LHCN-M2 (cell line): ENCODE measurements around the gene JAML. TPM values are rescaled to one million over a fixed set of nuclear protein-coding genes. Genes with fewer than 3 reads are reported as not detected.

Experiments used
- DNase-seq: peaks from one replicate; pipeline ENCODE4 v3.0.0-alpha.2; 2012; ENCODE audit warnings: low read depth
- total RNA-seq: library from RNA; depleted of rRNA; stranded (reverse); fragments of >200 nt; gene quantifications from 2 replicates; pipeline ENCODE4 v1.2.3, GENCODE V29; 2014

The JAML gene
- total RNA-seq, 1 experiment from 2014 or later, result not detected

DNA sequence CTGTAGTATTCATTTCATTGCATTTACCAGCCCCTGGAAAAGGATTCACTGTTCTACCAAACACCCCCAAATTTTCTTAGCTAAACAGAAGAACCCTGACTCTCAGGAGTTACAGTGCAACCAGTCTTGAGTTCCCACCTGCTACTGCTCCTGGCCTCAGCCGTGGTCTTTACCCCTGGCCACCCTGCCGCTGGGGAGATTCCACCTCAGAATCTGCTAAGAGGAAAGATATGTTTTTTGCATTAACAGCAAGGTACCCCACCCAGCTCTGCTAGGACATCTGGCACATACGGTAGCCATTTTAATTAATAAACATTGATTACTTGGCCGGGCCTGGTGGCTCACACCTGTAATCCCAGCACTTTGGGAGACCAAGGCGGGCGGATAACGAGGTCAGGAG lies 9.0 kb downstream of the JAML start:
- DNase-seq, result no peak

DNA sequence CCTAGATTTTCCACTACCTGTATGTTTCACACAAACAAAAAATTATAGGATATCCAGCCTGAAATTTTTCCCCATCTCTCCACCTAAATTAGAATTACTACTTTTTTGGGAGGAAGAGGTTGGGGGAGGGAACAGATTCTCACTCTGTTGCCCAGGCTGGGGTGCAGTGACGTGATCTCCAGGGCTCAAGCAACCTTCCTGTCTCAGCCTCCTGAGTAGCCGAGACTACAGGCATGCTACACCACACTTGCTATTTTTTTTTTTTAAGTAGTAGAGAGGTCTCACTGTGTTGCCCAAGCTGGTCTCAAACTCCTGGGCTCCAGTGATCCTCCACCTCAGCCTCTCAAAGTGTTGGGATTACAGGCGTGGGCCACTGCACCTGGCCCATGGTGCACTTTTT lies 9.5 kb downstream of the JAML start:
- DNase-seq, result no peak

DNA sequence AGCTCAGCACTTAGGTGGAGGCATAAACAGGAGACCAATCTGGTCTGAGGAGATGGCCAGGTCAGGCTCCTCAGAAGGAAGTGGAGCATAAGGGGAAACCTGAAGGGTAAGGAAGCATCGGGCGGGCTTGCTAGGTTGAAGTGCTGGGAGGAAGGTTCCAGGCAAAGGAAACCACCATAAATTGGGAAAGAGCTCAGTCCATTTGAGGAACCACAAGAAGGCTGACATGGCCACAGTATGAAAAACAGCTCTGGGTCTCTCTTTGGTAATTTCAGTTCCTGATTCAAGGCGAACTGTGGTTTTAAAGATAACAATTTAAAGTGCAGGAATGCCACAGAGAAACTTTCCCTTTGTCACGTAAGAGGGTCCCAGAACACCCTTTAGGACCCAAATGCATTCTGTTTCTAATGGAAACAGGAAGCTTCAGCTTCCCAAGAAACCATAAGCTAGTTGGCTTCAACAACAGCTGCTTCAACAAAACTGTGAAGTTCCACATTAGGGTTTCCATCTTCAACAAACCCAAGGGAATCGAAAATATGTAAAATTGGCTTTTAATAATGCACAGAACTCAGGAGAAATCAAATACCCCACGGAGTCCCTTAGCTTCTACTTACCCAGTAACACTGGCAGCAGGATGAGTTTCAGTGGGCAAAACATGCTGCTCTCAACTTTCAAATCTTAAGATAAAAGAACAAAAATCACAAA lies 10.4 kb downstream of the JAML start:
- DNase-seq, result no peak

DNA sequence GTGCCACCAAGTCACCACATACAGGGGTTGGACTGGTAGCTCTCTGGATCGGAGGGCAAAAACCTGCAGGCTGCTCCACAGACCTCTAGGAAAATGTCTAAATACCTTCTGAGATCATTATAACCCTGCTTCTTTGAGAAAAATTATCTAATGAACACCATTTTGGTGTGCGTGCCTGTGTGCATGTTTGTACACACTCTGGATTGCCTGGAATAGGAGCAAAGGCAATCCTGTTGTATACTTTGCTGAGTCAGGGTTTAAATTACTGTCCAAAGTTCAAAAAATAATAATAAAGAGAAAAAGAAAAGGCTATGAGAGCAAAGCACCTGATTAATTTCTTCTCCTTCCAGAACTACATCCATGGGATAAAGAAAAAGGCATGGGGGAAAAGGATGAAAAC lies 11.0 kb downstream of the JAML start:
- DNase-seq, result no peak

DNA sequence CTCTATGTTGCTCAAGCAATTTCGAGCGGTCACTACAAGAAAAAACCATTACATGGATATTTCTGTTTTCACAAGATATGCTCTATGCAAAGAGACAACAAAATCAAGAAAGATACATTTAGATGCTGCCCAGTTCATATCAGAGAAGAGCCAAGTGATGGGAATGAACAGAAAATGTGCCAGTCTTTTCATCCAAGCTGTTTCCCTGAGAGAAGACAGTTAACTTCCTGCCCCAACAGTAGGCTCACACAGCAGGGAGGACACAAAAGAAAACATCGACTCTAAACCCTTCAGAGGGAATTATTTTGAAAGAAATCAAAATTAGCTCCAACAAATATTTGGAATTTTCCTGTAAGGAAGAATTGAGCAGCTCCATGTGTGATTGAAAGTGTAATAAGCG lies 11.6 kb downstream of the JAML start:
- no peak for DNase-seq

DNA sequence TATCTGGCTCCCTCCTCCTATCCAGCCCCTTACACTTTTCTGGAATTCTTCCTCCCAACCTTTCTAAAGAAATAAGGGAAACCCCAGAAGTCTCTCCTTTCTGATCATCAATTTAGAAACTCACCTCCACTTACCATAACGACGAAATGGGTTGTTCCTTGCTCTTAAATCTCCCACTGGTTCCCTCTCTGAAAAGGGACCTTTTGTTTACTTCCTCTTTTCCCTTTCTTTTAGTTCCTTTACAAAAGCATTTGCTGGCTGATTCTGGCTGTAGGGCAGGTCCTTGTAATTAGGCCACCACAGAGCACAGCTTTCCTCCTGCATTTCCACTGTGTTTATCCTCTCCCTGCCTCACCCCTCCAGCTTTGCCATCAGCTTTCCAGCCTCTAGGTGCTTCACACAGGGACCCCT lies 12.0 kb downstream of the JAML start:
- no peak for DNase-seq

DNA sequence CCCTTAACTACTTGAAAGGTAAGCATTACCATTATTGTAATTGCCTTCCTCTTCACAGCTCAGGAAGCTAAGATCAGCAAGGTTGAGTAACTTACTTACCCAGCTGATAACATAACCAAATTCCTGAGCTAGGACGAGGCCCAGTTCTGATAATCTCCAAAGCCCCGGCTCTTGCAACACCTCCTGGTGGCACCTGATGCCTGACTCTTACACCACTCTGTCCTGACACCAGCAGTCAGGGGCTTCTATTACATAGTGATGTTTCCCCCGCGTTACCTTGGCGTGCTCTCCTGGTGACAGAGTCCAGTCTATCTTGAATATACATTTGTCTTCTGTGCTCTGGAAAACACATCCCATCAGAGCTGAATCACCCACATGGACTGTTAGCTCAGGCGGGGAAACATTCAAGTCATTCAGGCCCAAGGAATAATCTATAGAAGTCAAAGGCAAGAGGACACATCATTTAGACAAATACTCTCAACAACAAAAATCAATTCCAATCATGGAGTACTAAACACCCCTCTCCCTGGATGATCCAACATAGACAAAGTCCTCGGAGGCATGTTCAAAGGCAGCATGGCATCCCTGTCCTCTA lies 12.6 kb downstream of the JAML start:
- no peak for DNase-seq

DNA sequence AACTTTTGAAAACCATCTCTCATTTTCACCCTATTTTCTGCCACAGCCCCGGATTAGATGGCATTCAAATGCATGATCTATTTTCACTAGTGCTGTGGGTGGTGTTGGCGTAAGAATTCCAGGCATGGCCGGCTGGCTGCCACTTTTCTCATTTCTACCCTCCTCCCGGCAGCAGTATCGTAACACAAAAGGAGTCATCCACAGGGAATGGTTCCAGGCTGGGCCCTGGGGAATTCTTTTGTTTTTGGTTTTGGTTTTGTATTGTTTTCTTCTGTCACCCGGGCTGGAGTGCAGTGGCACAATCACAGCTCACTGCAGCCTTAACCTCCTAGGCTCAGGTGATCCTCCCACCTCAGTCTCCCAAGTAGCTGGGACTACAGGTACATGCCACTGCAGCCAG lies 13.8 kb downstream of the JAML start:
- peak; percentile 24 for DNase-seq

DNA sequence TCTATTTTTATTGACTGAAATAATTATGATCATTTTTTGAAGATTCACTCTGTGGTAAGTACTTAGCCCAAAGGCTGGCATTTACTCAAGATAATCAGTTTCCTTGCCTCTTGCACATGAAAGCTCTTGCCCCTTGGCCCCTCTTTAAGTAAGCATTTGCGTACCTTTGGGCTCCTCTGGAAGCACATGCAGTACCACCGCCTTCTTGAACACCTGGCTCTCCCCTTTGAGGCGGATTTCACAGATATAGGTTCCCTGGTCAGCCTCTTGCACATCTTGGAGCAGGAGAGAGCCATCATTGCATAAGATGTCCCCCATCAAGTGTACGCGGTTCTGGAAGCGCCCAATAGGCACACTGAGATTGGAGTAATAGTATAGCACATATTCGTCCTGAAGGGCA lies 14.5 kb downstream of the JAML start:
- DNase-seq, result no peak

DNA sequence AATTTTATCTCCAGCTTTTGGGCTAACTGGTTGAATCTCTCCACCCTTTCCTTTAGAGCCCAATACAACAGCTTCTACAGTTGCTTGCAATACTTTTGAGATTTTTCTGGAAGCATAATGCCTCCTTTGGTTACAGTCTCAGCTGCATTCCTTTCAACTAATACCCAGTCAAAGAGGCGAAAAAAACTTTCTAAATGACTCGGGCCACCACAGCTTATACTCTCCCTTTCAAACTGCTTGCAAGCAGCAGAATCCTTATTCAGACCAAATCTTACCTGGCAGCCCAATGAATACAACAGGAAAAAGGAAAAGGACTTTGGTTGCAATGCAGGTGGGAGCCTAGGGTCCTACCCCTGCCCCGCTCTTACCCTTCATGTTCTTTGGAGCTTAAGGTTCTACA lies 15.8 kb downstream of the JAML start:
- no peak for DNase-seq

DNA sequence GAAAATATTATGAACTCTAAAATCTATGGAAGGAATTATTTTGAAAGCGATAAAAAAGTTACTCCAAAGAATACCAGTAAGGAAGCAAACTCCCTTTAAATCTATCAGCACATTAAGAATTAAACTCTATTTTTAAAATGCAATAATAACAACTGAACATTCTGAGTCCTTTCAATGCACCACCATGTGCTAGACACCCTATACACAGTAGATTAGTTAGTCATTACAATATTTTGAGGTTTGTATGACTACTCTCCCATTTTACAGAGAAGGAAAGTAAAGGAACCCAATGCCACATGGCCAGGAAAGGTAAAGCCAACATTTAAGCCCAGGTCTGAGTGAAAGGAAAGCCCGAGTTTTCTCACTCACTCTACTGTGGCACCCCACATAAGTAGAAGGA lies 17.7 kb downstream of the JAML start:
- no peak for DNase-seq

DNA sequence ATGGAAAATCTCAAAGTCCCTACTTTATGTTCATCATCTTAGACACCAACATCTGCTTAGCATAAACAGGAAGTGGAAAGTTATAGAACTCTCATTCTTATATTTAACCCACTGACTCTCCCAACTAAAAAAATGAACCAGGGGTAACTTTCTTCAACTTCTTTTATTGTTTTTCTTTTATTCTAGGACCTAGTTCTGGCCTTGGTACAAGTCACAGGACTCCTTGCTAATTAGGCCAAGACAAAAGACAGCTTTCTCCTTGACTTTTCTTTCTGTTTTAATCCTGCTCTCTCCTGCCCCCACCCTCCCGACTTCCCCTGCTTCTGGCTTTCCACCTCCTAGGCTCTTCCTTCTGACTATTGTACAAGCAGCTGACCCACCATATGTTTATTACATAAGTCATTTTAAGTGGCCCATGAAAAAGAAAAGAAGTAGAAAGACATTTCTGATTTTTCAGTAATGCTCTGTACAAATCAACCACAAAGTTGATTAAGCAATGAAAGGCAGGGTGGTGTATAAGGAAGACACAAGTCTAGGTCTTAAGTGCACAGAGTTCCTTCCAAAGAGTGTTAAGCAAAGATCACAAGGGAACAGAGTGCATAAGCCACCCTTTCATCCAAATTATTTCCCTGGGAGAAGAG lies 18.3 kb downstream of the JAML start:
- no peak for DNase-seq

DNA sequence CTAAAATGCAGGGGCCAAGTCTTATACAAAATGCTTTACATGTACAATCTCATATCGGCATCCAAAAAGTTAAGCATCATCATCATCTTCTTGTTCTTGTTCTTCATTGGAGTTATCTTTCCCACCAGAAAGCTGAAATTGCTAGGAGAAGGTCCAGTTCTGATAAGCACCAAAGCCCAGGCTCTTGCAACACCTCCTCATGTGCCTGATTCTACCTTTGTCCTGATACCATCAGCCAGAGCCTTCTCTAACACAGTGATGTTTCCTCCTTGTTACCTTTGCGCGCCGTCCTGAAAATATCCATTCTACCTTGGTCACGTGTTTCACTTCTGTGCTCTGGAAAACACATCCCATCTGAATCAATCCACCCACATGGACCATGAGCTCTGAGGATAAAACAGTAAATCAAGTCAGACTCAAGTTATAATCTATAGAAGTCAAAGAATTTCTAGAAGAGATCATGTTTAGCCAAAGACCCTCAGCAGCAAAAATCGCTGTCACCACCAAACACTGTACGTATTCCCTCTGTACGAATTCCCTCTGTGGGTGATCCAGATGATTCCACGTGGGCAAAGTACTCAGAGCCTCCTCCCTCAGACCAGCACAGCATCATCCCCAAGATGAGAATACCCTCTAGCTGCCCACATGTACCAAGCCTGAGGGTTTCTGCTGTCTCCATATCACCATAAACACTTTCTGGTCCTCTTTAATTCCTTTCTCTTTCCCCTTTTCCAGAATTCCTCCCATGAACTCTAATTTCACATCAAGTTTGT lies 19.0 kb downstream of the JAML start:
- no peak for DNase-seq

DNA sequence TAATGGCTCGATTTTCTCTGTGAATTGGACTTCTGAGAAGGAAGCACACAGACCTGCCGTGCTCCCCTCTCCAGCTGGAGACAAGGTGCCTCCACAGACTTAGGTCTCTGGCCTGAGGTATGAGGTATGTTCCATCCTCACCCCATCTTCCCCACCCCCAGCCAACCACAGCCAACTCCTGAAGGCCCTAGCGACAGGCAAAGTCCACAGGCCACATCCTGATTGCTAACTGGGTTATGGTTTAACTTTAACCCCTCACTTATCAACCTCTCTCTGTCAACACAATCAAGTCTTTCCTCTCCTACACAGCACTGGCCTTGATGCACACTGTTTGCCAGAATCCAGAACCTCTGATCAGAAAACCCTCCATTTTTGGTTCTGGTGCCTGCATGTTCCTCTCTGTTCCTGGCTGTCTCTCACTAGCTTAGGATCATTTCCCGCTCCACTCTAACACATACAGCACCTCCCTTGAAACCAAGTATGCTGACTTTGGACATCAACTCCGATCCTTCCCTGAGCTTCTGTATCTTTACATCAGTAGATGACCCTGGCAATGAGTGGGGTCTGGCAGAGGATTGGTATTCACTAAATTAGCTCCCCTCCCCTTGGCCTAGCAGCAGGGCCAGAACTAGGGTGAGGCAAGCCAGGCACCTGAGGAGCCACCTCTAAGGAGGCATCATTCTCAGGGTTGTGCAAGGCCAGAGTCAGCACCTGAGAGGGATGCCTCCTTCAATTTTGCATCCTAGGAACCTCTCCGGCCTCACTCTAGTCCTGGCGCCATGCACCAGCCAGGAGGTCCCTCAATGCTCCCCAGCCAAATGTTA lies 22.0 kb downstream of the JAML start:
- DNase-seq, result no peak

DNA sequence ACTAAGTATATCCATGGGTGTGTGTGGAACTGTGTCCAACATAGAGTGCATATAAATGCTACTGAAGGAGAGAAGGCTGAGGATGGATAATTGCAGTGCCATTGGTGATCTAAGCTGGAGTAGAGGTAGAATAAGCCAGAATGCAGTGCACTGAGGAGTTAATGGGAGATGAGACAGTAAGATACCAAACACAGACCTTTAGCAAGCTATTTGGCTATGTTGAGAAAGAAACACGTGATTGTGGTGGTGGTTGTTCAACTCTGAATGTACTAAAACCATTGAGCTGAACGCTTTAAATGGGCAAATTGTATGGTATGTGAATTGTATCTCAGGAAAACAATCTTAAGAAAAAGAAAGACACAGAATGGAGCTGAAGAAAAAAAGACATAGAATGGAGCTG lies 22.8 kb downstream of the JAML start:
- no peak for DNase-seq

DNA sequence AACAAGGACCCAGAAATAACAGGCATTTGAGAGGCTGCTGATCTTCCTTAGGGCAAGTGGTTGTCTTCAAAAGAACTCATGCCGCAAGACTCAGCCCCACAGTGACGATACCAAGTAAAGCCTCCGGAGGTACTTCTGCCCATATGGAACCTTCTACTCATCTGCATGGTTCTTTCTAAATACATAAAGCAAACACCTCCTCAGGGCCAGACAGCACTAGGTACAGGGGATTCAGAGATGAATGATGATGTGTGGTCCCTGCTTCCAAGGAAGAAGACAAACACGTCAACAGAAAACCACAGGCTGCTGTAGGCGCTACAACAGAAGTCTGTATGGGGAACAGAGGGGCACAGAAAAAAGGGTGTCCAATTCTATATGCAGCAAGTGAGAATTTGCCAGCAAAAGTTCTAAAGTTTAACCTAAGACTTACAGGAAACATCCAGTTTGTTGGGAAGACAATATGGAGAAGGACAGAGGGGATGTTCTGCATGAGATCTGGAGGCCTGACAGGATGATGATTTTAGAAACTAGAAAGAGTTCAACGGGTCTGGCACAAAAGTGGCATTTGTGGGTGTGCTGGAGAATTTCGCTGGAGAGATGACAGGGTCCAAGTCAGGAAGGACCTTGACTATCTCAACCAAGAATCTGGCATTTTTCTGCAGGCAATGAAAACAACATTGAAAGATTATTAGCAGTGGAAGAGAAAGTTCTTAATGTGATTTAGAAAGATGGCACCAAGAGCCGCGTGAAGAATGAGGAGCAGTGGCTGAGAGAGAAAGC lies 23.7 kb downstream of the JAML start:
- DNase-seq, result no peak

DNA sequence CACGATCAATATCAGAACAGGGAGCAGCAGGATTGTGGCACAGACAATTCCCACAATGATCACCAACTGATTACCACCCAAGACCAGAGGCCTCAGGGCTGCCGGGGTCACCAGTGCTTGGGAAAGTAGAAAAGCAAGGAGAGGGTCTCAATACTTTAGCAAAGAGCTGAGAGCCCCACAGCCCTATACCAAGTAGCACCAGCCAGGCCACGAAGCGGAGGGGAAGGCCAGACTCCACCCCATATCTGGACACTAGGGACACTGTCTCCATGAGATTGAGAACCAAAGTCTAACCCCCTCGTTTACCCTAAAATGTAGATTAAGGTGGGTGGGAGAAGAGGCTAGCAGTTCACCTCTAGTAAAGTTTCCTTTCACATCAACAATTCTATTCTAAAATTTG lies 24.3 kb downstream of the JAML start:
- no peak for DNase-seq

DNA sequence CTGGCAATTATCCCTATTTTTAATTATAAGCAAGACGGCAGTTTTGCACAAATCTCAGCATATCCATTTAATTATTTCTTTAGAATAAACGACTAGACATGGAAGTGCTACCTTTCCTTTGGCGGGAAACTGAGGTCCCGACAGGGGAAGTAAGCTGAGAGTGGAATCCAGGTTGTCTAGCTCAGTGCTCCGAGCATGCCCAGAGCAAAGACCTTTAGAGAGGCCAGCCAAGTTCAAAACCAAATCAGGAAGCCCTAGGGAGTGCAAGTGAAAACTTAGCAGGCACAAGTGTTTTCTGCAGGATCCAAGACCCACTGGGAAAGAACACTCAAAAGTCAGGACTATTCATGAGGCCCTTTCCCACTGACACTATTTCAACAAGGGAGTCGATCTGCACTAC lies 25.7 kb downstream of the JAML start:
- DNase-seq, result no peak

DNA sequence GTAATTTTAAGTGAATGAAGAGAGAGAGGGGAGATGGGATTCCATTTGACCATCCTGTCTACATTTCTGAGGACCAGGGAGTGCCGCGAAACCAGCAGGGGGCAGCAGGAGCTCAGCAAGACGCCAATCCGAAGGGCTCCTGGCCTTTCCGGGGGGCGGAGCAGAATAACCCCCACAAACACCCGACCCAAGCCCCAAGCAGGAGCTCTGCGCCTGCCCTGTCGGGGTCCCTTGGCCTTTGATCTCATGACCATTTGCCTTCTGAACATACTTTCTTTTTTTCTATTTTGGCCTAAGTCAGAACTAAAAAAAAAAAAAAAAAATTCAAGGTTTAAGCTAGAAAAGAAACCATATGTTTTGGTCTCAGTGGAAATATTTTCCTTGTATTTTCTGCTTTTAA lies 26.4 kb downstream of the JAML start:
- DNase-seq, result peak; percentile 29

DNA sequence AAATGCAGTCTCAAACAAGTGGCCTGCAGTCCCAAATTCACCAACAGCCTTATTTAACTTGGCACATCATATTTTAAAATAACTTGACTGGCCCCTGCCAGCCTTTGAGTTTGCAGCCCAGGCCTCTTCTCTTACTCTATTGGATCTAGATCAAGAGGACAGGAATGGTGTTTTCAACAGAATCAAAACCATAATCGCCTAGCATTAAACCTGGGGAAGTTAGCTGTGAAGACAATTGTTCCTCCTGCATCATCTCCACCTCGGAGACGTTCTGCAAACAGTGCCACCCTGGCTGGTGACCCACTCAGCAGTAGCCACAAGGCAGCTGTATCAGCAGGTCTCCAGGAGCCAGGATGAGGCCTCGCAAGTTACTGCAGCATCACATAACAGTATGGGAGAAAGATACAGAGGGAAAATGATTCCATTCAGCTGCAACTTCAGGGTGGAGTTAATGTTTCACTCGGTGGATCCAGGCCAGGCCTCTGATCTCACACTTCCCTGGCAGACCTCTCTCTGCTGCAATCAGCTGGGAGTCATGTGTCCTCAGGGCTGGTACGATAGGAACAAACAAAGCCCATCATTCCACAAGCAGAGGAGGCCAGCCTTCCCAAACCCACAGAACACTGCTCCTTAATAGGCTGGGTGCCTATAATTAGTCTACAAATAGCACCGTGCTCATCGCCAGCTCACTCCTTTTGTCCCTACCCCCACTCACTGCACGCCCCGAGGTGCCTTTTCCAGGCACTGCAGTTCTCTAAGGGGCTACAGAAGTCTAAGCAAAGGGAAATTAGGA lies 29.8 kb downstream of the JAML start:
- DNase-seq, result peak; percentile 13
